PC-3 (cell line): ENCODE data around the gene RGL2.

ENCODE experiments used
- EZH2 ChIP-seq: fragments of 300-600 bp; sonication (generic); IDR thresholded peaks from one replicate; pipeline ENCODE4 v1.6.1; 2017; ENCODE audit warnings: antibody characterized with exemption, mild to moderate bottlenecking, low read length; ENCODE audit not compliant: unreplicated experiment
- EZH2phosphoT487 ChIP-seq: fragments of 300-600 bp; sonication (generic); IDR thresholded peaks from 2 replicates; pipeline ENCODE4 v1.6.1; 2018; ENCODE audit warnings: mild to moderate bottlenecking, antibody characterized with exemption, low read length, borderline replicate concordance
- TF ChIP-seq, protein P1 (sequence below): fragments of 300-600 bp; sonication (generic); conservative IDR thresholded peaks from 2 replicates; pipeline ENCODE4 v1.5.1; 2017; ENCODE audit warnings: antibody characterized with exemption, low read depth, mild to moderate bottlenecking, low read length

DNA sequence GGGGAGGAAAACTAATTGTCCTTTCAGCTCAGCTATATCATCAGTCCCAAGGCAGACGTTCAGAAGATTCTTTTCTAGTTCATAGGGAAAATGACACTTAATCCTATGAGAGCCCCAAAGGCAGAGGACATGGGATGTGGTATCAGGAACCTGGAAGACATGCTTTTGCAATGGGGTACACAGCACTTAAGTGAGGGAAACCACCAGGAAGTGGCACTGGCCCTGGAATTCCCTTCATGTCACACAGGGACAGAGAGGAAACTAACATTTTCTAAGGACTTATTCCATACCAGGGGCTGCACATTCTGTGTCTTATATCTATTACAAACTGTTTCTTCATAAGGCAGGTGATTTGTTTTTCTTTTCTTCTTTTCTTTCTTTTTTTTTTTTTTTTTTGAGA lies 55.3 kb downstream of the RGL2 start:
- TF ChIP-seq, protein P1, sequence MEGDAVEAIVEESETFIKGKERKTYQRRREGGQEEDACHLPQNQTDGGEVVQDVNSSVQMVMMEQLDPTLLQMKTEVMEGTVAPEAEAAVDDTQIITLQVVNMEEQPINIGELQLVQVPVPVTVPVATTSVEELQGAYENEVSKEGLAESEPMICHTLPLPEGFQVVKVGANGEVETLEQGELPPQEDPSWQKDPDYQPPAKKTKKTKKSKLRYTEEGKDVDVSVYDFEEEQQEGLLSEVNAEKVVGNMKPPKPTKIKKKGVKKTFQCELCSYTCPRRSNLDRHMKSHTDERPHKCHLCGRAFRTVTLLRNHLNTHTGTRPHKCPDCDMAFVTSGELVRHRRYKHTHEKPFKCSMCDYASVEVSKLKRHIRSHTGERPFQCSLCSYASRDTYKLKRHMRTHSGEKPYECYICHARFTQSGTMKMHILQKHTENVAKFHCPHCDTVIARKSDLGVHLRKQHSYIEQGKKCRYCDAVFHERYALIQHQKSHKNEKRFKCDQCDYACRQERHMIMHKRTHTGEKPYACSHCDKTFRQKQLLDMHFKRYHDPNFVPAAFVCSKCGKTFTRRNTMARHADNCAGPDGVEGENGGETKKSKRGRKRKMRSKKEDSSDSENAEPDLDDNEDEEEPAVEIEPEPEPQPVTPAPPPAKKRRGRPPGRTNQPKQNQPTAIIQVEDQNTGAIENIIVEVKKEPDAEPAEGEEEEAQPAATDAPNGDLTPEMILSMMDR: no peak
- TF ChIP-seq EZH2 (no peak), EZH2phosphoT487 (no peak)
